ENCODE results near the gene MED12L.

MED12L gene

DNA sequence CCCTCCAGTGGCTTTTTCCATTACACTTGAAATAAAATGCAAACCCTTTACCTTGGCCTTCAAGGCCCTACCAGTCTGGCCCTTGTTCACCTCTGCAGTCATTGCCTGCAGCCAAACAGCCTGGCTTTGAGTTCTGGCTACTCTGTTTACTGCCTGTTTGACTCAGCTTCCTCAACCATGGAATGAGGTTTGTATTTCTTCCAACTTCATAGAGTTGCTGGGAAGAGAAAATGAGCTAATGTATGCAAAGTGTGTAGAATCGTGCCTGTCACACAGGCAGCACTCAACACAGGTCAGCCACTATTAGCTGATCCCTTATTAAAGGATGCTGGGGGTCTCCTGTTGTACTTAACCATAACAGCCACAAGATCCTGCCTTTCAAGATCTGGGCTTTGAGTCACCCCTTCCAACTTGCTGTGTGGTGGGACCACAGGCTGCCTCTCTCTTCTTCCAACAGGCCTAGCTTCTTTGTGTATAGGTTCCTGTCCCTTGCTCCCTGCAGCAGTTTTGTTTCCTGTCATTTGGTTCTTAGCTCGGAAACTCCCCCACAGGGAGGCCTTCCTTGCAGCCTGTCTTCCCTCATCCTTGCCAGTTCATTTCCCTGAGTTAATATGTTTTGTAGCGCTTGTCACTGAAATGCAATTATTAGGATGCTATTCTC lies 6.4 kb downstream of the MED12L start:
- no peak for DNase-seq (ENCODE audit: low spot score)

DNA sequence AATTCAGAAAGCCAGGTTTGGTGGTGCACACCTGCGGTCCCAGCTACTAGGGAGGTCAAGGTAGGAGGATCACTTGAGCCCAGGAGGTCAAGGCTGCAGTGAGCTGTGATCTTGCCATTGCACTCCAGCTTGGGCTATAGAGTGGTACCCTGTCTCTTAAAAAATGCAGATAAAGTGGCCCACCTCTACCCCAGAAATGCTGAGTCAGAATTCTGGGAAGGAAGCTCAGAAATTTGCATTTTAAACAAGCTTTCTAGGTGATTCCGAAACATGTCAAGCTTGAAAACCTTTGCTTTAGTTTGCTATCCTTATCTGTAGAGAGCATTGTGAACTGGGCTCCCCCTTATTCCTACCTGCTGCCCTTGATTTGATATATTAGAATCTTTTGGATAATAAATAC lies 7.7 kb downstream of the MED12L start:
- no peak for DNase-seq (ENCODE audit: low spot score)

DNA sequence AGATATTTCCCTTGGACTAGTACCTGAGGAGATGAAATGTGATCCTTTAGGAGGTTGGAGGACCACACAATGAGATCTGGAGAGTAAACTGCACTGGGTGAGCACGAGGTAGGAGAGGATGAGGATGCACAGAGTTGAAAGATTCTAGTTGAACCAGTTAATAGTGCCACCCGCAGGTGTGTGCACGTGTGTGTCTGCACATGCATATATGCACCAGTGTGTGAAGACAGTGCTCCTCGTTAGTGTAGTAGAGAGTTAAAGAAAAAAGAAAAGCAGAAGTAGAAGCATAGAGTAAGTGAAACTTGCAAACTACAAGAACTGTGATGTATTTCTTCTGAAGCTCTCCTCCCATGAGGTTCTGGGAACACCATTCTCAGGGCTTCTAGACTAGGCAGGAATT lies 8.4 kb downstream of the MED12L start:
- DNase-seq (ENCODE audit: low spot score): no peak

DNA sequence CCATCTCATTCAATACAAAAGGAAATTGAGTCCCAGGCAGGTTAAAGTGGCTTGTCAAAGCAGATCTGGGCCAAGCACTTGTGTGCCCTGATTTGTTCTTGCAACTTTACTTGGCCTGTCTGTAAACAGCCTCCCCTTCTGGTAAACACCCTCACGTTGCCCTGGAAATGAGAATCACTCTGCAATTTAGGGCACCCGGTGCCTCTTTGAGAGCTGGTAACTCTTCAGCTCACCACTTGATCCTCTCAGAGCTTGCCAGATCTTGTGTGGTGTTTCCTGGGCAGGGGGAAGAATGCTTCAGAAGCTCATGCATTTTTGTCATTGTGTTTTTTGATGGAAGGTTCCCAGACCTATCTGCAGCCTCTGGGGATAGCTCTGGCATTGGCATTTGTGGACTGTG lies 11.3 kb downstream of the MED12L start:
- no peak for DNase-seq (ENCODE audit: low spot score)

DNA sequence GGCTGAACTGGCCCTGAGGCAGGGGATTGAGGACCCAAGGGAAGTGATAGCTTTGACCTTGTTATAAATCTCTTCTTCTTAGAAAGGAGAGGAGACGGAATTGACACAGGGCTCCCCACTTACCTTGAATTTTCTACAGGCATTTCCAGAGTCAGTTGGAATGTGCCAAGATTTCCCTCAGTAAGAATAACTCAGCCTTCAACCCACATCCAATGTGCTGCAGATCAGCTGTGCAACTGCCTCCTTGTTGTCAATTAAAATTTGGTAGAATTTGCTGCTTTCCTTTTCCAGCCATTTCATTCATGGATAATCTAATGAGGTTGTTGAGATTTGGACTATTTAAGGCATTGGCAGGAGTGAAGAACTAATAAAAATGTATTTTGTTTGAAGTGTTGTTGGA lies 14.6 kb downstream of the MED12L start:
- DNase-seq (ENCODE audit: low spot score): no peak

DNA sequence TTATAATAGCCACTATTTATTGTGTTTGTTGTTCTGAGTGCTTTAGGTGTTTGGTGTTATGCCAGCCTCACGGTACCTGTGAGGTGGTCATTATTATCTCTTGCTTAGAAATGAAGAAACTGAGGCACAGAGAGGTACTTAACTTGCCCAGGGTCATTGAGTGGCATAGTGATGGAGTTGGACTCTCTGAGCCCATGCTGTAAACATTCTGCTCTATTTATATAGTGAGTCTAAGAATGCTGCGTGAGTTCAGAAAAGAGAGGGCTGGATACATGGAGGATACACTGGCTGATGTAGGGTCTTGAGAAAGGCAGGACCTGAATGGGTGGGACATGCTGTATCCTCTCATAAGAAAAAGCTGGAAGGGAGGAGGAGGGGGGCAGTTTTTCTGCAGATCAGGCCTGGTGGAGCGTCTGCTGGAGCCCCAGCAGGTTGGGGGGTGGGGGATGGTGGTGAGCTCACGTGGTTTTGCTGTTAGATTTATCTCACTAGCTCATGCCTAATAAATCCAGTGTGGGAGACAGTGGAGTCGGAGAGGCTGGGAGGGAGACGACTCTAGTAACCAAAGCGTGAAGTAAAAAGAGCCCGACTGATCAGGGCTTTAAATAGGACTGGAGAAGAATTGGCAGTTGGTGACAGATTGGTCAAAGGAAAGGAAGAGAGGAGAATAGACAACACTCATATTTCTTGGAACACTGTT lies 16.0 kb downstream of the MED12L start:
- no peak for DNase-seq (ENCODE audit: low spot score)

DNA sequence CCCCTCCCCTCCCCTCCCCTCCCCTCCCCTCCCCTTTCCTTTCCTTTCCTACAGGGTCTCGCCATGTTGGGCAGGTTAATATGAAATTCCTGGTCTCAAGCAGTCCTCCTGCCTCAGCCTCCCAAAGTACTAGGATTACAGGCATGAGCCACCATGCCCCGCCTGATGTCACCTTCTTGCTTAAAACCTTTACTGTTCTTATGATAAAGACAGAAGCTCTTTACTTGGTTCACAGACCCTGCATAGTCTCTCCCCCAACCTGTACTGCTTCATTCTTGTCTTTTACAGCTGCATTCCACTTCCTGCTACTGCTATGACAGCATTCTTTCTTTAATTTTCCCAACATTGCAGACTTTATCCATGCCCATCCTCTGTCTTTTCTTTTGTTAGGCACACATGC lies 20.8 kb downstream of the MED12L start:
- DNase-seq (ENCODE audit: low spot score): no peak

DNA sequence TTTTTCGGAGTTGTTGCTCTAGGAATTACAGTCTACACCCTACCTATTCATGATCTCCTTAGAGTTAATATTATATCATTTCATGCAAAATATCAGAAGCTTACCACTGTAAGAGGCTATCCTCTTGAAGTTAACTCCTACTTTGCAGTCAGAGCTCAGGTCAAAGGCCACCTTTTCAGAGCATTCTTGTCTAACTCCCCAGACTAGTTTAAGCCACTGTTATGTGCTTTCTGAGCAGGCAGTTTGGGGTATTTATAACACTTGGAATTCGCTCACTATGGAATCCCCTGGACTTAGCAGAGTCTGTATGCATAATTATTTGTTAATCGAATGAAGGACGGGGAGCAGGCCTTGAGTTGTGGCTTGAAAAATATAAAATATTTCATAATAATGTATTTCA lies 21.7 kb downstream of the MED12L start:
- no peak for DNase-seq (ENCODE audit: low spot score)

DNA sequence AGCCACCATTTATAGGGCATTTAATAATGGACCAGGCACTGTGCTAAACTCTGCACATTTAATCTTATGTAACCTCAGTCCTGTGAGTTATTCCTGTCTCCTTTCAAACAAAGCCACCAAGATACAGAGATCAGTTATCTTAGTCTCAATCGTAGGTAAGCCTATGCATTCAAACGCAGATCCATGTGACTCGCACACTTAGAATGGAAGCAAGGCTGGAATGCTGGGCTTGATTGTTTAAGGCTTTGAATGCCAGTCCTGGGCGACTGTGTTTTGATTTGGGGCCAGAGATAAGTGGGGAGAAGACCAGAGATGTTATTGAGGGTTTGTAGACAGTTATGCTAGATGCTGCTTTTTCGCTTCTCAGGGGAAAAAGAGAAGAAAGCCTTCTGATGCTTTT lies 22.2 kb downstream of the MED12L start:
- no peak for DNase-seq (ENCODE audit: low spot score)

DNA sequence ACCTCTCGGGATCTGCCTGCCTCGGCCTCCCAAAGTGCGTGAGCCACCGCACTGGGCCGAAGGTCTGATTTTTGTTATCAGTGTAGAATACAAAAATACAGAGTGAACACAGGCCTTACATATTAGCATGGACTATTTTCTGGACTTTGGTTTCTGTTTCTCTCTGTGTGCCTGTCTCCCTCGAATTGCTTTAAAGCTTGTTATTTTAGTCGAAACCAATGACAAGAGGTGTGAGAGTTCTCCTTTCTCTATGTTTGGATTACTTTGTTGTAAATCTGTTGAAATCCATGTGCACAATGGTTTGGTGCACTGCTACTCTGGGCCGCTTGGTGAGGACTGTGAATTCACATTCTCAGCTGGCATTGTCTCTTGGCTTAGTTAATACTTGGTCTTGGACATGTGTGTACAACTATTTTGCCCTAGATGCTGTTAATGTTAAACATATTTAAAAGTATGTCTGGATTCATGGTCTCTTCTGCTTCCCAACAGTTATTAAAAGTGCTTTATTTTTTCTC lies 23.9 kb downstream of the MED12L start:
- no peak for DNase-seq (ENCODE audit: low spot score)

DNA sequence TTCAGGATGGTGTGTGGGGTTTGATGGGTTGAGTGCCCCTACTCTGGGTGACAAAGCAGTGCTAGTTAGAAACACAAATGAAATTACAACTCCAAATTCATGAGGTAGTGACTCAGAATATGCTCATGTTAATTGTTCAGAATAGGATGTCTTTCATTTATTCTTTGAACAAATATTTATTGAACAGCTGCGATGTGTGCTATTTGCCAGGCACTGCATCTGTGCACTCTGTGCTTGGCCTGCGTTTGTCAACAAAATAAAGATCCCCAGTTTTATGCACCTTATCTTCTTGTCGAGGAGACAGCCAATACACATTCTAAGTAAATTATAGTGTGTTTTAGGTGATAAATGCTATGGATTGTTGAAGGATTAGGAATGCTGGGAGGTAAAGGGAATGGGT lies 27.3 kb downstream of the MED12L start:
- no peak for DNase-seq (ENCODE audit: low spot score)

DNA sequence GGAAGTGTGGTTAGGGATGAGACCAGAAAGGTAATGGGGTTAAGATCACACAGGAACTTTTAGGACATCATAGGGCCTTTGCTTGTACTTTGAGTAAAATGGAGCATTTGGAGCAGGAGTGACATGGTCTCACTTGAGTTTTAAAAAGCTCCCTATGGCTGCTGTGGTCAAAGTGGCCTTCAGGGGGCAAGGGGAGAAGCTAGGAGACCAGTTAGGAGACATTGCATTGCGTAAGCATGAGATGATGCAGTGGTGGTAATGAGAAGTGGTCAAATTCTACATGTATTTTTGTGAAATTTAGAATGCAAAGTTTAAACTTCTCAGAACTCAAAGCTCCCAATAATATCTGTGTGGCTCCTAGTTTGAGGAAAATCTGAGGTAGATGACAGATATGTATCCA lies 27.9 kb downstream of the MED12L start:
- DNase-seq (ENCODE audit: low spot score): no peak

DNA sequence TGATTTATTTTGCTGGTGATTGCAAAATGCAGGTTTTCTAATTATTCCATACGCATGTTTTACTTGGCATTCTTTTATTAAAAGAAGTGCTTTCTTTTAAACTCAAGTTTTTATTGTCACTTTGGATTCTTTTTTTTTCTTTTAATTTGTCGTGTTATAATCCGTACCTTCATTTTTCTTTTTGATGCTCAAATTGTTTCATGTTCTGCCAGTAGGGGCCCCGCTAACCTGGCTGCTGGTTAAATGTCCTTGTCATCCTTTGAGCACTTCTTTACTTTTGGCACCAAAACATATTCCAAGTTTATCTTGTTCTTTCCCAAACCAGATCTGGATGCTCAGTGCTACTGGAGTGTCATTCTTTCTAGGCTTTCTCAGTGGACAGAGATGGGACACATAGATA lies 31.6 kb downstream of the MED12L start:
- DNase-seq (ENCODE audit: low spot score): no peak

DNA sequence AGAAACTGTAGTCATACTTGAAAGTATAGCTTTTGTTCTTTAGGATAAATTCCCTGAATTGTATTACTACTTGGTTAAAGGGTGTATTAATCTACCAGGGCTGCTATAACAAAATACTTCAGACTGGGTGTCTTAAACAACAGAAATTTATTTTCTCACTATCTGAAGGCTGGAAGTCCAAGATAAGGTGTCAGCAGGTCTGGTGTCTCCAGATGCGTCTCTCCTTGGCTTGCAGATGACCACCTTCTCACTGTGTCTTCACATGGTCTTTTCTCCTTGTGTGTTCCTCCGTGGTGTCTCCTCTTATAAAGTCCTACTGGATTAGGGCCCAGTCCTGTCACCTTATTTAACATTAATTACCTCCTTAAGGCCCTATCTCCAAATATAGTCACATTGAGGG lies 33.7 kb downstream of the MED12L start:
- DNase-seq (ENCODE audit: low spot score): no peak

DNA sequence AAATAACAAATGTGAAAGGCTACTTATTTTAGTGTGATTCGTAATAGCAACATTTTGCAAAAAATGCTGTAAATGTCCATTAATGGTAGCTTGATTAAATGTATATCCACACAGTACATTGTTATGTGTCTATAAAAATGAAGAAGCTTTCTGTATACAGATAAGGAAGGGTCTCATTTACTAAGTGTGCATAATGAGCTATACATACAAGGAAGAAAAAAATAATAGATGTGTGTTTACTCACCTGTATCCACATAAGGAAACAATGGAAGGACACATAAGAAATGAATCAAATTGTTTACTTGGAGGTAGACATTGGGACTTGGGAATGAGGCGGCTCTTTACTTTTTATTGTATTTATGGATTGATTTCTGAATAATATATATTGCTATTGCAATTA lies 34.9 kb downstream of the MED12L start:
- DNase-seq (ENCODE audit: low spot score): no peak

DNA sequence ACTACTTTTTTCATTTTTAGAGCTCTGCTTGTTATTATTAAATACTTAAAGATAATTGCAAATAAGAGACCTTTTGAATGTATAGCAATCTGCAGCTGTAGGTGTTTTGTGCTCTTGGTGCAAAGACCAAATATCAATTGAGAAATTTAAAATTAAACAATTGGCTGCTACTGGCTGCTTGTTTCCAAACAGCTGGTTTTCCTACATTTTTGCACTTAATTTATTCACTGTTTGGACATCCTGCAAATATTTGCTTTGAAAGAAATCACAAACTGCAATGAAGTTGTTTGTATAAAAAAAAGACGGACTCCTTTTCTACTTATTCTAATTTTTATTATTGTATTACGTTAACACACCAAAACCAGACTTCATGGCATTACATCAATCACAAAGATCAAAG lies 35.6 kb downstream of the MED12L start:
- no peak for DNase-seq (ENCODE audit: low spot score)

DNA sequence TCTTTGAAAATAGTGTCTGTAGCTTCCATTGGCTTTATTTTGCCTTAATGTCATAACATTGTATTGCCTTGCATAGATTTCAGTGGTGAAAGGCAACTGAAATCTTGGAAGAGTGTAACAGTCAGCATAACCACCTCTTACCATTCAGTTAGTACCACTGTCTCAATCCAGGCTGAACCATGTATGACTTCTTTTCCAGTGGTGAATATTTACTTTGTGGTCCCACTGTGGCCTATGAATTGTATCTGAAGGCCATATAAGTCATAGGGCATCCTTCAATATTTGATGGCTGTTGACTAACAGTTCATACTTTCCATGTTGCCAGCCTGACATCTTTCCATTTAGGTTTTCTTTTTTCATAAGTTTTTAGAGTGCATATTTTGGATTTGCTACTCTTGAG lies 38.4 kb downstream of the MED12L start:
- DNase-seq (ENCODE audit: low spot score): no peak

DNA sequence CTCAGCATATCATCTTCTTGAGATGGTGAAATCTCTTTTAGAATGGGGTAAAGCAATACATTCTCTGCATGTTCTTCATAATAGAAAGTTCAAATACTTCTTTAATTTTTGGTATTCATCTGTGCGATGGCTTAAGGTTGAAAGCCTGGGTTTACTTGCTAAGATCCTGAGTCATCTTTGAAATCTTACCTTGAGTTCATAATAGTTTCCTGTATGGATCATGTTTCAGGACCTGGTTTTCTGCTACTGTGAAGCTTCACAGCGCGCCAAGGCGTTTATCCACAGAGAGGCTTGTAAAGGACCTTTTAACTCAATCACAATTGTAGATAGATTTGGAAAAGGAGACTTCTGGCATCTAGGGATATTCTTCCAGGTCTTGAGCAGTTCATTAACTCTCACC lies 39.0 kb downstream of the MED12L start:
- no peak for DNase-seq (ENCODE audit: low spot score)

DNA sequence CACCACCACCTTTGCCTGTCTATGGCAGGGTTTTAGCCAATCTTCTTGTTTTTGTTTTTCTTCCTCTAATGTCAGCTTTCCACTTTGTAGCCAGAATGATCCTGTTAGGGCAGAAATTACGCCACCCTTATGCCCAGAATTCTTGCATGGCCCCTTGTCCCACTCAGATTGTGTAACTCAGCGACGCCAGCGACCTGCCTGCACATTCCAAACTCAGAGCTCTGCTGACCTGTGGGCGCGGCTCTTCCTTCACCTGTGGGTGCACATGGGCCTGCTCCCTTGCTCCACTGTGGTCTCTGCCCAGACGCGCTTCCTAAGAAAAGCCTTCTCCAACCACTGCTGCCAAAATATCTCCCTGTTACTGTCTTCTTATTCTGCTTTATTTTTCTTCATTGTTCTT lies 45.0 kb downstream of the MED12L start:
- DNase-seq (ENCODE audit: low spot score): no peak

DNA sequence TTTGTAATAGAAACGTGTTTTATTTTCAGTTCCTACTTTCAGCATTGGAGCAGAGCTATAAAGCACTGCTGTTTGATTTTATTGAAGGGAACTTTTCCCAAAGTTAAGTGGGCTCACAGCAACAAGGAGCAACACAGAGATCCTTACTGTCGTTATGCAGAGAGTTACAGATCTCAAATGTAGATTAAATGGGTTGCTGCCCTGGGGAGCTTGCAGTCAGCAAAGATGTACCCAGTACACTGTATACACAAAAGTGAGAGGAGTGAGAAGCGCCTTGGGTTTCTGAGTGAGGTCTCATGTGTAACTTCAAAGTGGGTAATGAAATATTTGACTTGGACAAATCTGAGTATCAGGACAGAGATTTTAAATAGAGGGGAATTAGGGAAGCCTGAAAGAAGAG lies 47.7 kb downstream of the MED12L start:
- no peak for DNase-seq (ENCODE audit: low spot score)

DNA sequence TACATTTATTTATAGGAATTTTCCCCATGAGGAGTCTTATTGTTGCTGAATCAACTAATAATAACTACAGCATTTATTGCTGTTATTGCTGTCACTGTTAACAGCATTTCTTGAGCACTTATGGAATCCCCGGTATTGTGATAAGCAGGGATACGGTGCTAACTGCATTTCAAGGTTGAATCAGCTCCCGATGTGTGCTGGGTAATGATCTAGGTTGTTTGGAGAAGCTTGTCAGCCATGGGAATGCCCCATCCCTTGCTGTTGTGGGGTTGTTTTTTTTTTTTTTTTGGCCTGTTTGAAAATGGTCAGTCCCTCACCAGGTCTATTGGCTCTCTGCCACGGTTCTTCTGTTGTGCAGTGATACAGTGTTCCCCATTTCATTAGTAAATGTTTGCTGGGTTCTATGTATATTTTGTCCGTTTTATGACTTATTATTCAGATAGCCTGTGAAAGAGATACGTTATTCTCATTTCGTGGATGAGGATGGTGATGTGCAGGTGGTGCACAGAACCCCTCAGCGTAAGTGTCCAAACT lies 48.5 kb downstream of the MED12L start:
- no peak for DNase-seq (ENCODE audit: low spot score)

DNA sequence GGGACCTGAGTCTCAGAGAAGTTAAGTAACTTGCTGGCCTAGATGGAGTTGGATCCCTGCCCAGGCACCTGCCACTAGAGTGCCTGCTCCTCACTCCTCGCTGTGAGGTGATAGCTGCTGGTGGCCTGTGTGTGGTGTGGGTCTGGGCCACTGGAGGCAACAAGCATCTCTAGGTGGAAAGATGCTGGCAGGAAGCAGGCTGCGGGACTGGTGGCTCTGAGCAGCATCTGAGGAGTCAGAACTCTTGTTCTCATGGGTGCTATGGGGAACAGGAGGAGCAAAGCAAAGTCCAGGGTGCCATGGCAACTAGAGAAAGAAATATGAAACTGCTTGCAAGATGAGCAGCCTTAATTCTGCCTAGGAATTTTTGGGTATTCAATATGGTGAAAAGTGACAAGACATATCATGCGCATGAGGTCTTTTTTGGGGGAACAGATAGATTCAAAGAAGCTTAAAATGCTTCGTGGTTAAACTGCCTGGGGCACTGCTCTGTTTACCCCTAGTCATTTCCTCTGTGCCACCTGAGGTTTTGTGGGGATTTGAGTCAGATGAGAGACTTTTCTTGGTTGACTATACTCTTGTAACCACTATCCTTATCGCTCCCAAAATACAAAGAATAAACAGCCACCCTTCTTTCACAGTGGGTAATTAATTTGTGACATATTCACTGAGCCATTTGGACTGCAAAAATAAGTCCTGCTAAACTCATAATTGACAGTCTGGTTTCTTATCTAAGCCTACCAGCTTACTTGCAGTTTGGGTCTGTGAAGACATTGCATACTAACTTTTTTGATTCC lies 50.3 kb downstream of the MED12L start:
- no peak for DNase-seq (ENCODE audit: low spot score)

DNA sequence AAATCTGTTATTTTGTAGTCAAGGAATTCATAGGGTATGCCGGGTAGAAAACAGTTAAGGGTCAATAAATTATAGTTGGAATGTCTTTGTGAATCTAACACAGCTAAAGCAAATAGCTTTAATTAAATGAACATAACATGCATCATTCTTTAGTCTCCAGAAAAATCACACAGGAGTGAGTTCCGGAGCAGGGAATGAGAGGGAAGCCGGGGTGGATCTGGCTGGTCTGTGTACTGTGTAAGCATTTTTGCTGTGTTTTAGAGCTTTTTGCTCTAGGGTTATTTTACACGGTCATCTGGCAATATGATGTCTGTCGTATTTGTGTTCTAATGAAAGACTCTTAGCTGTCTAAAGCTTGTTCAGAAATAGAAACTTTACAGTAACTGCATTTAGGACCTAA lies 57.5 kb downstream of the MED12L start:
- no peak for DNase-seq (ENCODE audit: low spot score)

All from AG08396 (cell line).